GM12878 (cell line): Measurements from ENCODE around the gene TCP1. TPM values are rescaled to one million over a fixed set of nuclear protein-coding genes. Genes with fewer than 3 reads are reported as not detected.
A peak's percentile ranks its signal among the peaks of the same experiment; 100 is the strongest.

ENCODE experiments used
- ATAC-seq: fragments of 200-7000 bp; cut with Tn5 transposase; 3 replicates; pipeline ENCODE4 v1.9.1; 2020; ENCODE audit warnings: mild to moderate bottlenecking, moderate library complexity
- BruUV-seq: library from RNA; stranded (reverse); fragments of 400-500 nt; replicated peaks from 2 replicates; lab custom pipeline; 2021; lab: Mats Ljungman, UMichigan
- CTCF ChIA-PET: fragments of 300-600 bp; sonication (Branson Sonifier 250); formaldehyde crosslinking; extraction: SDS; loops from one replicate; lab custom pipeline; 2021; ENCODE audit warnings: inconsistent platforms; lab: Yijun Ruan, JAX
- POLR2A ChIA-PET: fragments of 350-600 bp; formaldehyde crosslinking; extraction: SDS; loops from one replicate; lab custom pipeline; 2021; ENCODE audit warnings: inconsistent platforms; lab: Charles Lee
- RAD21 ChIA-PET: fragments of 300-600 bp; sonication (Branson Sonifier 250); formaldehyde crosslinking; loops from one replicate; lab custom pipeline; 2023; ENCODE audit warnings: antibody characterized with exemption; ENCODE audit not compliant: unreplicated experiment; lab: Charles Lee
- SMC1A ChIA-PET: fragments of 300-600 bp; sonication (Branson Sonifier 250); formaldehyde crosslinking; loops from one replicate; lab custom pipeline; 2023; ENCODE audit not compliant: unreplicated experiment, uncharacterized antibody; lab: Charles Lee
- DNase-seq: peaks from one replicate; pipeline ENCODE4 v3.0.0-alpha.2; 2011; ENCODE audit warnings: low read depth, low spot score
- FAIRE-seq: peaks from 3 replicates; lab custom pipeline; 2011; peaks lifted over from hg19 to GRCh38; lab: Jason Lieb, UNC
- H2AFZ ChIP-seq: 2 replicates; pipeline ENCODE4 v1.6.0; 2011; ENCODE audit warnings: low read depth, low read length, control low read depth; ENCODE audit not compliant: control insufficient read depth
- H3K27ac ChIP-seq: 2 replicates; pipeline ENCODE4 v1.5.1; 2011; ENCODE audit warnings: control low read depth; ENCODE audit not compliant: control insufficient read depth, insufficient read depth
- H3K27me3 ChIP-seq, 2 experiments: replicated peaks in 1 of 2; 2 replicates each; pipeline versions ENCODE4 v1.6.0 to v1.6.1; 2011; ENCODE audit warnings: low read length in 1 of 2; ENCODE audit not compliant: control insufficient read depth in 2 of 2, insufficient read depth in 2 of 2
- H3K36me3 ChIP-seq, 2 experiments: 2 replicates each; pipeline ENCODE4 v1.5.1; 2011; ENCODE audit warnings: low read length in 1 of 2; ENCODE audit not compliant: control insufficient read depth in 2 of 2, insufficient read depth in 2 of 2
- H3K4me1 ChIP-seq: 2 replicates; pipeline ENCODE4 v1.6.1; 2011; ENCODE audit warnings: mild to moderate bottlenecking, low read length, moderate library complexity, mixed read lengths; ENCODE audit not compliant: control insufficient read depth, insufficient read depth
- H3K4me2 ChIP-seq: 2 replicates; pipeline ENCODE4 v1.6.0; 2011; ENCODE audit warnings: control low read depth; ENCODE audit not compliant: control insufficient read depth, insufficient read depth
- H3K4me3 ChIP-seq: fragments of 200-600 bp; sonication (generic); 2 replicates; pipeline ENCODE4 v1.5.1; 2016
- H3K79me2 ChIP-seq: 2 replicates; pipeline ENCODE4 v1.6.0; 2011; ENCODE audit warnings: low read length; ENCODE audit not compliant: control insufficient read depth, insufficient read depth
- H3K9ac ChIP-seq: 2 replicates; pipeline ENCODE4 v1.8.0; 2011; ENCODE audit warnings: low read length, control low read depth, mixed read lengths; ENCODE audit not compliant: control insufficient read depth, insufficient read depth
- H3K9me3 ChIP-seq: replicated peaks from 3 replicates; pipeline ENCODE4 v1.5.1; 2011; ENCODE audit warnings: mild to moderate bottlenecking, low read length; ENCODE audit not compliant: control insufficient read depth, insufficient read depth
- H4K20me1 ChIP-seq: 2 replicates; pipeline ENCODE4 v1.6.0; 2011; ENCODE audit not compliant: control insufficient read depth, insufficient read depth
- CHD1 ChIP-seq: IDR thresholded peaks from 2 replicates; pipeline ENCODE4 v1.6.1; 2012; ENCODE audit warnings: low read depth, low read length, improper control_type of control experiment
- CREM ChIP-seq: IDR thresholded peaks from 2 replicates; pipeline ENCODE4 v1.6.1; 2014; ENCODE audit warnings: antibody characterized with exemption, low read depth
- EED ChIP-seq: sonication (generic); IDR thresholded peaks from 2 replicates; pipeline ENCODE4 v1.6.1; 2016; ENCODE audit warnings: antibody characterized with exemption, low read depth
- IKZF2 ChIP-seq, 2 experiments: fragments of 450-650 bp; IDR thresholded peaks; 2 replicates each; pipeline ENCODE4 v1.6.1; 2017; ENCODE audit warnings: mild to moderate bottlenecking in 2 of 2, moderate library complexity in 2 of 2
- KLF5 ChIP-seq: fragments of 450-650 bp; IDR thresholded peaks from 2 replicates; pipeline ENCODE4 v1.6.1; 2014; ENCODE audit warnings: mild to moderate bottlenecking; ENCODE audit not compliant: partially characterized antibody
- NFIC ChIP-seq: IDR thresholded peaks from 2 replicates; pipeline ENCODE4 v1.6.1; 2012; ENCODE audit warnings: low read depth, mild to moderate bottlenecking, inconsistent platforms, low read length, moderate library complexity
- NFYA ChIP-seq: IDR thresholded peaks from 2 replicates; pipeline ENCODE4 v1.6.1; 2011; ENCODE audit warnings: low read depth, mild to moderate bottlenecking, low read length, improper control_type of control experiment, borderline replicate concordance
- NR2C2 ChIP-seq: IDR thresholded peaks from 2 replicates; pipeline ENCODE4 v1.6.1; 2011; ENCODE audit warnings: borderline replicate concordance, low read depth; ENCODE audit not compliant: control insufficient read depth, insufficient read length
- PAX5 ChIP-seq: IDR thresholded peaks from 2 replicates; pipeline ENCODE4 v1.6.1; 2011; ENCODE audit warnings: low read depth, low read length, borderline replicate concordance
- PML ChIP-seq: IDR thresholded peaks from 2 replicates; pipeline ENCODE4 v1.6.1; 2012; ENCODE audit warnings: low read length, inconsistent platforms
- SIX5 ChIP-seq: IDR thresholded peaks from 2 replicates; pipeline ENCODE4 v1.6.1; 2011; ENCODE audit warnings: mild to moderate bottlenecking, low read depth, low read length, moderate library complexity; ENCODE audit not compliant: severe bottlenecking
- SMC3 ChIP-seq: IDR thresholded peaks from 2 replicates; pipeline ENCODE4 v1.6.1; 2011; ENCODE audit warnings: low read length, improper control_type of control experiment, borderline replicate concordance
- SUZ12 ChIP-seq: fragments of 200-600 bp; sonication (generic); IDR thresholded peaks from one replicate; pipeline ENCODE4 v1.6.1; 2018; ENCODE audit warnings: antibody characterized with exemption, mild to moderate bottlenecking; ENCODE audit not compliant: unreplicated experiment
- TAF1 ChIP-seq: IDR thresholded peaks from 2 replicates; pipeline ENCODE4 v1.6.1; 2011; ENCODE audit warnings: mild to moderate bottlenecking, low read depth, low read length, borderline replicate concordance
- ZNF217 ChIP-seq: fragments of 450-650 bp; IDR thresholded peaks from 2 replicates; pipeline ENCODE4 v1.6.1; 2017; ENCODE audit warnings: antibody characterized with exemption, mild to moderate bottlenecking
- WGBS: methylation state at CpG from one replicate; pipeline ENCODE4 v1.1.6; 2016; ENCODE audit warnings: low lambda C conversion rate; ENCODE audit not compliant: insufficient replicate concordance, insufficient coverage; ENCODE audit errors: missing lambda C conversion rate; 5-methylcytosine and 5-hydroxymethylcytosine counted together
- in situ Hi-C: fragments of 300-500 bp; cut with MboI; formaldehyde crosslinking; loops from 9 replicates; pipeline ENCODE4 v1.14.3; 2018; ENCODE audit warnings: mixed read lengths
- intact Hi-C: fragments of 100-400 bp; cut with micrococcal nuclease; formaldehyde crosslinking; loops from one replicate; pipeline ENCODE4 v1.14.2; 2022; ENCODE audit not compliant: unreplicated experiment
- polyA plus RNA-seq, 11 experiments: library from polyadenylated mRNA; depleted of rRNA in 4 of 11; unstranded in 6 of 11; stranded (reverse) in 5 of 11; fragments of >200 nt; fragmentation: Nextera tagmentation in 4 of 11; fragmentation: Illumina TruSeq in 1 of 11; extraction: Ambion mirVana in 4 of 11; extraction: Trizol in 1 of 11; gene quantifications; 1 replicate in 1 of 11; 2 replicates in 10 of 11; pipeline versions ENCODE4 v1.2.1 to v1.2.3, GENCODE V29; 2011 to 2016; ENCODE audit warnings: inconsistent platforms in 2 of 11, missing spikeins in 2 of 11, low read depth in 1 of 11
- total RNA-seq, 4 experiments: library from RNA; depleted of rRNA in 3 of 4; stranded (reverse); fragments of >200 nt in 3 of 4; fragmentation: Illumina TruSeq in 1 of 4; extraction: Trizol in 1 of 4; gene quantifications; 2 replicates each; pipeline versions ENCODE4 v1.2.1 to v1.2.3, GENCODE V29; 2013 to 2021
- TF ChIP-seq, protein P1 (sequence below): IDR thresholded peaks from 2 replicates; pipeline ENCODE4 v1.6.1; 2012; ENCODE audit warnings: low read depth, low read length, improper control_type of control experiment
- TF ChIP-seq, protein P2 (sequence below): fragments of 450-650 bp; formaldehyde crosslinking; IDR thresholded peaks from 2 replicates; pipeline ENCODE4 v1.4.0; 2020; ENCODE audit warnings: mild to moderate bottlenecking, moderate library complexity
- TF ChIP-seq, protein P3 (sequence below): fragments of 450-650 bp; IDR thresholded peaks from 2 replicates; pipeline ENCODE4 v1.6.1; 2017; ENCODE audit warnings: low read depth, mild to moderate bottlenecking, moderate library complexity

The TCP1 gene
- total and polyA plus RNA-seq, 10 of the 15 experiments (the other 5 are each of a cell fraction or from before 2014, with no cell fraction given): 133 to 457 (median 306) TPM

DNA sequence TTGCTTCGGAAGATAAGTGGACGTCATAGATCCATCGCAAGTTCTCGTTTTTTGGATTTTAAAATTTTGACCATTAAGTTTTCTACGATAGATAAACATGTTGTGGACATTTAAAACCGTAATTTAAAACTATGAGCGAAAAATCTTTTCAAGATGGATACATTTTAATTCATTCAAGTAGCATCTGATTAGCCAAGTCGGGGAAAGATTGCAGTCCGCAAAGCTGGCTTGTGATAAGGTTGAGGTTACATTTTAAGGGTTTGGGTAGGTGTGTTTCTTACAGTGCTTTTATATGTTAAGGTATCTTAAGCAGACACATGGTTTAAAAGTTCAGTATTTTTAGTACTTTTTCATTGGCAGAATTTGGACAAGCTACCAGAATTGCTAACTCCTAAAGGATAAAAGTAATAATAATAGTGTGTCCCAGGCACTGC is 60.9 kb downstream of the TCP1 start:
- Histone ChIP-seq H4K20me1 (no peaks in the 10 kb centered on the region), H3K79me2 (peaks cover 95% of the 10 kb centered on the region), H3K27ac (peak overlapping the region; percentile 92), H3K4me1 (no peaks in the 10 kb centered on the region), H3K4me2 (peak overlapping the region; percentile 32), H3K27me3 (no peaks in the 10 kb centered on the region), H3K4me3 (peak overlapping the region; percentile 81), H3K9me3 (no peaks in the 10 kb centered on the region), H2AFZ (no peak overlapping the region), H3K36me3 (no peaks in the 10 kb centered on the region; a peak in 1 of 4 replicates), H3K9ac (peak overlapping the region; percentile 94)
- intact Hi-C loops (loop anchor here (5.0 kb wide), 1 partner anchor 204 kb away; no protein-coding TSS in a partner anchor), in situ Hi-C loops (no loop called here)
- FAIRE-seq: no peak
- TF ChIP-seq KLF5 (no peak), PAX5 (no peak), NR2C2 (no peak), CREM (no peak), EED (no peak), CHD1 (no peak), IKZF2 (IDR thresholded peaks at IDR 0.05) (no peak), TAF1 (no peak), NFIC (no peak), PML (0 out of 2 replicates have a peak, but pooled peaks have one; percentile 21), ZNF217 (no peak), SMC3 (no peak), SUZ12 (no peak), SIX5 (no peak), NFYA (no peak)
- TF ChIP-seq, protein P1, sequence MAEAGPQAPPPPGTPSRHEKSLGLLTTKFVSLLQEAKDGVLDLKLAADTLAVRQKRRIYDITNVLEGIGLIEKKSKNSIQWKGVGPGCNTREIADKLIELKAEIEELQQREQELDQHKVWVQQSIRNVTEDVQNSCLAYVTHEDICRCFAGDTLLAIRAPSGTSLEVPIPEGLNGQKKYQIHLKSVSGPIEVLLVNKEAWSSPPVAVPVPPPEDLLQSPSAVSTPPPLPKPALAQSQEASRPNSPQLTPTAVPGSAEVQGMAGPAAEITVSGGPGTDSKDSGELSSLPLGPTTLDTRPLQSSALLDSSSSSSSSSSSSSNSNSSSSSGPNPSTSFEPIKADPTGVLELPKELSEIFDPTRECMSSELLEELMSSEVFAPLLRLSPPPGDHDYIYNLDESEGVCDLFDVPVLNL: no peak
- TF ChIP-seq, protein P2, sequence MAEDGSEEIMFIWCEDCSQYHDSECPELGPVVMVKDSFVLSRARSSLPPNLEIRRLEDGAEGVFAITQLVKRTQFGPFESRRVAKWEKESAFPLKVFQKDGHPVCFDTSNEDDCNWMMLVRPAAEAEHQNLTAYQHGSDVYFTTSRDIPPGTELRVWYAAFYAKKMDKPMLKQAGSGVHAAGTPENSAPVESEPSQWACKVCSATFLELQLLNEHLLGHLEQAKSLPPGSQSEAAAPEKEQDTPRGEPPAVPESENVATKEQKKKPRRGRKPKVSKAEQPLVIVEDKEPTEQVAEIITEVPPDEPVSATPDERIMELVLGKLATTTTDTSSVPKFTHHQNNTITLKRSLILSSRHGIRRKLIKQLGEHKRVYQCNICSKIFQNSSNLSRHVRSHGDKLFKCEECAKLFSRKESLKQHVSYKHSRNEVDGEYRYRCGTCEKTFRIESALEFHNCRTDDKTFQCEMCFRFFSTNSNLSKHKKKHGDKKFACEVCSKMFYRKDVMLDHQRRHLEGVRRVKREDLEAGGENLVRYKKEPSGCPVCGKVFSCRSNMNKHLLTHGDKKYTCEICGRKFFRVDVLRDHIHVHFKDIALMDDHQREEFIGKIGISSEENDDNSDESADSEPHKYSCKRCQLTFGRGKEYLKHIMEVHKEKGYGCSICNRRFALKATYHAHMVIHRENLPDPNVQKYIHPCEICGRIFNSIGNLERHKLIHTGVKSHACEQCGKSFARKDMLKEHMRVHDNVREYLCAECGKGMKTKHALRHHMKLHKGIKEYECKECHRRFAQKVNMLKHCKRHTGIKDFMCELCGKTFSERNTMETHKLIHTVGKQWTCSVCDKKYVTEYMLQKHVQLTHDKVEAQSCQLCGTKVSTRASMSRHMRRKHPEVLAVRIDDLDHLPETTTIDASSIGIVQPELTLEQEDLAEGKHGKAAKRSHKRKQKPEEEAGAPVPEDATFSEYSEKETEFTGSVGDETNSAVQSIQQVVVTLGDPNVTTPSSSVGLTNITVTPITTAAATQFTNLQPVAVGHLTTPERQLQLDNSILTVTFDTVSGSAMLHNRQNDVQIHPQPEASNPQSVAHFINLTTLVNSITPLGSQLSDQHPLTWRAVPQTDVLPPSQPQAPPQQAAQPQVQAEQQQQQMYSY (CRISPR knock-in tag): no peak
- TF ChIP-seq, protein P3, sequence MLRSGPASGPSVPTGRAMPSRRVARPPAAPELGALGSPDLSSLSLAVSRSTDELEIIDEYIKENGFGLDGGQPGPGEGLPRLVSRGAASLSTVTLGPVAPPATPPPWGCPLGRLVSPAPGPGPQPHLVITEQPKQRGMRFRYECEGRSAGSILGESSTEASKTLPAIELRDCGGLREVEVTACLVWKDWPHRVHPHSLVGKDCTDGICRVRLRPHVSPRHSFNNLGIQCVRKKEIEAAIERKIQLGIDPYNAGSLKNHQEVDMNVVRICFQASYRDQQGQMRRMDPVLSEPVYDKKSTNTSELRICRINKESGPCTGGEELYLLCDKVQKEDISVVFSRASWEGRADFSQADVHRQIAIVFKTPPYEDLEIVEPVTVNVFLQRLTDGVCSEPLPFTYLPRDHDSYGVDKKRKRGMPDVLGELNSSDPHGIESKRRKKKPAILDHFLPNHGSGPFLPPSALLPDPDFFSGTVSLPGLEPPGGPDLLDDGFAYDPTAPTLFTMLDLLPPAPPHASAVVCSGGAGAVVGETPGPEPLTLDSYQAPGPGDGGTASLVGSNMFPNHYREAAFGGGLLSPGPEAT: 0 out of 2 replicates have a peak, but pooled peaks have one; percentile 2
- RAD21 ChIA-PET: interaction anchor here (1.3 to 5.1 kb wide), 4 partner anchors 33 to 201 kb away, joined by 4 to 52 read pairs (median 8); partner anchors contain the start of genes ACAT2, MRPL18 and TCP1
- SMC1A ChIA-PET: interaction anchor here (1.3 to 11.1 kb wide), 7 partner anchors 9 to 247 kb away, joined by 3 to 108 read pairs (median 12); partner anchors contain the start of genes ACAT2, MRPL18, SOD2 and TCP1
- DNase-seq: no peak
- BruUV-seq: no TSS peak
- POLR2A ChIA-PET: interaction anchor here (0.7 to 6.8 kb wide), 11 partner anchors 10 to 258 kb away, joined by 3 to 85 read pairs (median 4); partner anchors contain the start of genes ACAT2, MRPL18 and TCP1
- ATAC-seq: no peak
- CTCF ChIA-PET: interaction anchor here (1.0 to 5.4 kb wide), 7 partner anchors 9 to 124 kb away, joined by 3 to 27 read pairs (median 5); partner anchors contain the start of genes MRPL18 and SOD2
- whole genome bisulfite sequencing: 1% methylated on average over 9 of the region's 9 CpGs
